PC-9 (cell line): Measurements from ENCODE around the gene PPP1R3D.

Experiments
- CTCF ChIP-seq: fragments of 200-600 bp; sonication (generic); conservative IDR thresholded peaks from 2 replicates; pipeline ENCODE4 v1.6.1; 2017; ENCODE audit warnings: mixed run types, antibody characterized with exemption, mild to moderate bottlenecking, moderate library complexity
- EZH2 ChIP-seq: fragments of 200-600 bp; sonication (generic); IDR thresholded peaks from 2 replicates; pipeline ENCODE4 v1.8.0; 2017; ENCODE audit warnings: antibody characterized with exemption, low read depth

GRCh38 chr20:59940956-59941294 lies 820 bp upstream of the PPP1R3D start:
- TF ChIP-seq CTCF (no peak), EZH2 (no peak)
